HFF-Myc (cell line): ENCODE measurements around the gene NEMP1.

Experiments
- DNase-seq: peaks from one replicate; pipeline ENCODE4 v3.0.0-alpha.2; 2011; ENCODE audit warnings: low read depth; ENCODE audit errors: extremely low read depth
- H3K4me3 ChIP-seq: replicated peaks from 2 replicates; pipeline ENCODE4 v1.5.1; 2011; ENCODE audit warnings: low read depth, mild to moderate bottlenecking, control low read depth, low read length
- CTCF ChIP-seq: IDR thresholded peaks from 2 replicates; pipeline ENCODE4 v1.5.1; 2012; ENCODE audit warnings: mild to moderate bottlenecking, low read depth, low read length, control low read depth; ENCODE audit errors: missing control alignments

NEMP1 gene

GRCh38 chr12:57033431-57033830, 45.2 kb downstream of the NEMP1 start:
- H3K4me3 ChIP-seq: no peak overlapping the region
- no peak for TF ChIP-seq CTCF
- no peak for DNase-seq

GRCh38 chr12:57031789-57032188, 46.8 kb downstream of the NEMP1 start:
- no peak overlapping the region for H3K4me3 ChIP-seq
- DNase-seq: no peak
- no peak for TF ChIP-seq CTCF

- TF ChIP-seq CTCF: no peak
Measured at GRCh38 chr12:57031138-57031725, 47.4 kb downstream of the NEMP1 start.

GRCh38 chr12:57029457-57029856, 49.1 kb downstream of the NEMP1 start:
- no peak overlapping the region for H3K4me3 ChIP-seq
- no peak for TF ChIP-seq CTCF
- DNase-seq: no peak

More at GRCh38 chr12:57031138-57031725, 47.4 kb downstream of the NEMP1 start:
- H3K4me3 ChIP-seq: no peak overlapping the region
- DNase-seq: no peak

GRCh38 chr12:57027805-57028153, 50.8 kb downstream of the NEMP1 start:
- H3K4me3 ChIP-seq: no peak overlapping the region
- DNase-seq: no peak
- no peak for TF ChIP-seq CTCF

GRCh38 chr12:57027011-57027804, 51.4 kb downstream of the NEMP1 start:
- no peak for DNase-seq
- no peak for TF ChIP-seq CTCF
- H3K4me3 ChIP-seq: no peak overlapping the region
